Stimulated activated CD8-positive, alpha-beta memory T cell treated with anti-CD3 and anti-CD28 coated beads, Interleukin-7, amount 100 ng/mL, for 48 hours (primary cell): ENCODE results near the gene ISYNA1.

Experiments
- DNase-seq, 2 donors: peaks; one replicate each; pipeline ENCODE4 v3.0.0-alpha.2; 2020; ENCODE audit warnings: low read depth in 1 of 2; ENCODE audit errors: extremely low read depth in 1 of 2

ISYNA1 gene

DNA sequence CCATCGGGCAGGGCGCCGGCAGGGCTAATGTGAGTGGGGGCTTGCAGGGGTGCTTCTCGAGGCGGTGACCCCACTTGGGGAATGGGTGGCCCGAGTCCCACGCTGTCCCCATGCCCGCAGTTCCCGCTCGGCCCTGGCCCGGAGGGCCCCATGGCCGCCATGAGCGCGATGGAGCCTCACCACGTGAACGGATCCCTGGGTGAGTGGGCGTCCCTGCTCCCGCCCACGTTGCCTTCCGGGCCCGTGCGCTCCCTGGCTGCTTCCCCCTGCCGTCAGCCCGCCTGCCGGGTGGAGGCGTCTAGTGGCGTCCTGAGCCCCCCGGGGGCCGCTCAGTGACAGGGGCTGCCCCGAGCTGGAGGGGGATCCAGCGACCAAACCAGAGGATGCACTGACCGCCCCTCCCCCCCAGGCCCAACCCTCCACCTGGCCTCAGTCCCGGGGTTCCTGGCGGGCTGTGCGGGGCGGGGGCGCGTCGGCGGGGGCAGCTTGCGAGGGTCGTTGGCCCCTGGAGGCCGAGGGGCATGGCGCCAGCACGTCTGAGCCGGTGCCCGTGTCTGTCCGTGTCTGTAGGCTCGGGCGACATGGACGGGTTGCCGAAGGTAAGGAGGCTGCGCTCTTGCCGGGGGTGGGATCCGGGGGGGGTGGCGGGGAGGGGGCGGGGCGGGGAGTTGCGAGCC lies 4.8 kb downstream of the ISYNA1 start:
- no peak for DNase-seq

DNA sequence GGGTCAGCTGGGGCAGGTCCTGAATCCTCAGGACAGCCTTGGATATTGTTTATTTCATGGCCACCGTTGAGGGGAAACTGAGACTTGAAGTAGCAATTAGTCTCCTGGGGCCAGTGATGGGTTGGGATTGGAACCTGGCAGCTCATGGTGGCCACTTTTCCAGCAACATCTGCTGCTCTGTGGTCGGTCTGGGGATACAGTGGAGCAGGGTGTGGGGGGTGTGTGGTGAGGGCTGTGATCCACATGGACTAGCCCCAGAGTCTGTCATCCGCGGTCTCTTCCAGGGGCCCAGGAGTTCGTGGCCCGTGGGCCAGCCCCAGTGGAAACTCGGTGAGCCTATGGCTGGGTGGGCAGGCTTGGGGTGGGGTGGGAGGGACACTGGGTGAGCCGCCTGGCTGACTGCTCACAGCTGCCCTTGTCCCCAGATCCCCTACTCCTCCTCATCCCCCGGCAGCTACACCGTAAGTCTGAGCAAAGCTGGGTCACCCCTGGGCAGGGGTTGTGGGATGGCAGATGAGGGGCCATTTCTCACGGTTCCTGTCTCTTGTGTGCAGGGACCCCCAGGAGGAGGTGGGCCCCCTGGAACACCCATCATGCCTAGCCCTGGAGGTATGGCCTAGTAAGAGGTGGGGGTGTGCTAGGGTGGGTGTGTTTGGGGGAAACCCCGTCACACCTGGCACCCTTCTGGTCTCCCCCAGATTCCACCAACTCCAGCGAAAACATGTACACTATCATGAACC lies 5.5 kb downstream of the ISYNA1 start:
- DNase-seq: no peak

DNA sequence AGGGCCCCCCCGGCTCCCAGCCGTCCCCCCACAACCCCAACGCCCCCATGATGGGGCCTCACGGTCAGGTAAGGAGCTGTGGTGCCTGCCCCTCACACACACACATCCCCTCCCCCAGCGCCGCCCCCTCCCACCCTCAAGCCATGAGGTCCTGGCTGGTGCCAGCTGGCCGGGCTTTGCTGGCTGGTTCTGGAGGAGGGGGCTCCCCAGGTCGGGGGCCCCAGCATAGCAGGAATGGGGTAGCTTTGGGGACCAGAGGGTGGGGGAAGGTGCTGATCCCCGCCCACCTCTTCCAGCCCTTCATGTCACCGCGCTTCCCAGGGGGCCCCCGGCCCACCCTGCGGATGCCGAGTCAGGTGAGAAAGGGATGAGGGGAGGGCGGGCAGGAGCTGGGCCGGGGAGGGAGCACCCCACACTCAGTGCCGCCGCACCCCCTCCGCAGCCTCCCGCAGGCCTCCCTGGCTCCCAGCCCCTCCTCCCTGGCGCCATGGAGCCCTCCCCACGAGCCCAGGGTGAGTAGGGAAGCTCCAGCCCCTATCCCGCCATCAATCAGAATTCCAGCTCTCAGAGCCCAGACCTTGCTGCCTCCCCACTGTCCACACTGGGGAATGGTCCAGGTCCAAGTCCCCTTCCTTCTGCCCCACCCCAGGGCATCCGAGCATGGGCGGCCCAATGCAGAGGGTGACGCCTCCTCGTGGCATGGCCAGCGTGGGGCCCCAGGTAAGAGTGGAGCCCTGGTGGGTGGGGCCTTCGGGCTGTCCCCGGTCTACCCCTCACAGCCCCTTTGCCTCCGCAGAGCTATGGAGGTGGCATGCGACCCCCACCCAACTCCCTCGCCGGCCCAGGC lies 6.4 kb downstream of the ISYNA1 start:
- DNase-seq: no peak

DNA sequence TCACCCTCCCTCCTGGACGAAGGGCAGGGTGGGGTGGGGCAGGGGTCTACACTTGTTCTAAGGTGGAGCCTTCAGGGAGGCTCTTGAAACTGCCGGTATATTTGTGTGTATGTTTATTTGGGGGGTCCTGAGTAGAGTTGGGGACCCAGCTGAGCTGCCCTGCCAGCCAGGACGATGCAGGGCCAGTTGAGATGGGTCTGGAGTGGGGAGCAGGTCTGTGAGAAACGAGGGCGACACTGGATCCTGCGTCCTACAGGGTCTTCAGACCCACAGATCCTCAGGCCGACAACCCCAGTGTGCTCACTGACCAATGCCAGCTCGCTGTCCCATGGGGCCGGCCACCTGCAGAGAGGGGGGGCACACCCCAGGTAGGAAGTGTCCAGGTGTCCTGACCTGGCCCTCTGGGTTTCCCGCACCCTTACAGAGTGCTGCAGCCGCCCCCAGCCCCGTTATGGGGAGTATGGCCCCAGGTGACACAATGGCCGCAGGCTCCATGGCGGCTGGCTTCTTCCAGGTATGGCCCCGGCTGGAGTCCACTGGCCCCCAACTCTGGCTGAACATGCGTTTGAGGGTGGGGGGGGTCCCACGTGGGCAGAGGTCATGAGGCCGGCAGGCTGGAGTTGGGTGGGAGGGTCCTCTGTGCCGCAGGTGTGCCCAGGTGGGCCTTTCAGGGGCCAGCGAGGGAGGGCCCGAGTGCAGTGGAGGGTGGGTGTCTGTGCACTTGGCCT lies 7.4 kb downstream of the ISYNA1 start:
- no peak for DNase-seq

DNA sequence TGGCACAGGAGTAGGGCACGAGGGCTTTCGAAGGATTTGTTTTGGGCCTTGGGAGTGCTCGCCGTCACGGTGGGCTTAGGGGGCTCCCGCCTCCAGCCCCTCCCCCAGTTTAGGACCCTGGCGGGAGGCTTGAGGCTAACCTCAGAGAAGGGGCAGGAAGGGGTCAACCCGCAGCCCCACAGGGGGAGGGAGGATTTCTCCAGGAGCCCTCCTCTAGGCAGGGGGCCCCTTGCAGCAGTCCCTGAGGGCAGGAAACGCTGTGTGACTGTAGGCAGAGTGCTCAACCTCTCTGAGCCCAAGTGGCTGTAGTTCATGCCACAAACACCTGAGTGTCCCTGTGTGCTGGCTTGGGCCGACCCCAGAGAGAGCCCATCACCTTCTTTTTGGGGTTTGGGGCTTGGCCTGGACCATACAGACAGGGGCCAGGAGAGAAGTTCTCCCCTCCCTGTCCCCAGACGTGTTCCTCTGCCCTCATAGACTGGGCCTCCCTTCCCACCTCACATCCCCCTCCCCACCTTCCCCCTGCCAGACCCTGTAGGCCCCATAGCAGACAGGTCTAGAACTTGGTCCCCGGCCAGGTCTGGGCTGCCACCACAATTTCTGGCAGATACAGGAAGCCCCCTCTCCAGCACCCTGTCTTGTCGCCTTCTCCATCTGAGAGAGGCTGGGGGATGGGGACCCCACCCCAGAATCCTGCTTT lies 8.1 kb downstream of the ISYNA1 start:
- no peak for DNase-seq

DNA sequence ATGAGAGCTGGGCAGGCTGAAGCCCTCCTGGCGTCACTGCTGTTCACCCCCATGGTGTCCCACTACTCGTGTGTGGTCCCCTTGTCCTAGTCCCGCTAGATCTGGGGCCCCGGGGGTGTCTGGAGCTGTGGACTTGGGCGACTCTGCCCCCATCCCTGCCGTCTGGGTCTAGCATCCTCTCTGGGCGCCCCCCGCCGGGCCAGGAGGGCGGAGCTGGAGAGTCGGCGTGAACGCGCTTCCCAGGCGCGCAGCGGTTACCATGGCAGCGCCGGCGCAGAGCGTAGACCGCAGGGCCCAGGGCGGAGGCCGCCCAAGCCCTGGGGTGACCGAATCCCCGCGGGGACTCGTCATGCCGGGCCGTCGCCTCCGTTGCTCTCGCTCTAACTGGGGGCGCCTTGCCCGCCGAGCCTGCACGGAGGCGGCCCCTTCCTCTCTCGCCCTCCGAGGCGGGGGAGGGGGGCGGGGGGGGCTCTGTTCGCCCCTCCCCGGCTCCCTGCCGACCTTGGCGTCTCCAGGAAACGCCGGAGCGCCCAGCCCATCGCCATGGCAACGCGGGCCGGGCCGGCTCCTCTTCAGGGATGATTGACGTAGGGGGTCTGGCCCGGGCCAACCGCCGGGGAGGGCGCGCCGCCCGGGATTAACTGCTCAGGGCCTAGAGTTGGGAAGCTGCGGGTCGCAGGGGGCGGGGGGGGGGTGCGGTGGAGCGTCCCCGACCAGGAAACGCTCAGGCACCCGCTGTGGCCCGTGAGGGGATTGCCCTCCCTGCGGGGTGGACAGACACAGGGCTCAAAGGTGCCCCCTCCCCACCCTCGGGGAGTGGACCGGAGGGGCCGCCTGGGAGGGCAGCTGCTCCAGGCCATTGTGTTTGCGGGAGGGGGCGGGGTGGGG lies 8.9 kb downstream of the ISYNA1 start:
- DNase-seq: peak; percentile 66 to 73

DNA sequence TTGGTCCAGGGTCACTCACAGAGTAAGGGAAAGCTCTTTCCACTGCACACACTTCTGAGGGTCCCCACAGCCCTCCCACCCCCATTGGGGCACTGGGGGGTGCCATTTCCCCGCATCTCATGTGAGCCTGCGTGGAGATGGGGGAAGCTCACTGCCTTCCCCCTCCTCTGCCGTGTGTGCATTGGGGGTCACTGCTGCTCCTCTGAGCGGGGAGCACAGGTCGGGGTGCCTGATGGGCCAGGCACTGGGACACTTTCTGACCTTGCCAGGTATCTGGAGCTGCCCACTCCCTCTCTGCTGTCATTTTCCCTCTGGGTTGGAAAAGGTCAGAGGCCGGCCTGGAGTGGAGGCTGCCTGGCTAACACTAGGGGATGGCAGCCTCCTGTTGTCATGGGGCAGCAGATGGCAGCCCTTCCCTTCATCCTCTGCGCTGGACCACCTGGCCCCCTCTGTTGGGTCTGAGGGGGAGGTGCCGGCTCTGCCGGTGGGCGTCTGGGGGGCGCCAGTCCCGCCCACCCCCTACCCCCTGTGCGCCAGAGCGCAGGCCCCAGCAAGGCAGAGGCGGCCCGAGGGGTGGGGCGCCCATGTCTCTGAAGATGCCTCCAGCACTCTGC lies 9.7 kb downstream of the ISYNA1 start:
- no peak for DNase-seq

DNA sequence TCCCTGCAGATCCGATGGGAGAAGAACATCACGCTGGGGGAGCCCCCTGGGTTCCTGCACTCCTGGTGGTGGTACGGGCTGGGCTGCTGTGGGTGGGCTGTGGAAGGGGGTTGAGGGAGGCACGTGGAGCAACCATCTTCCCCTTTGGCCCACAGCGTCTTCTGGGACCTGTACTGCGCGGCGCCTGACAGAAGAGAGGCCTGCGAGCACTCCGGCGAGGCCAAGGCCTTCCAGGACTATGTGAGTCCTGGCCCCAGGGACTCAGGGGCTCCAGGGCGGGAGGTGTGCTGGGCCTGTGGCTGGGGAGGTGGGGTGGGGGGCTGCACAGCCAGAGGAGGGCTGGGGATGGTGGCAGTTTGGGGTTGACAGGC lies 10.2 kb downstream of the ISYNA1 start:
- no peak for DNase-seq

DNA sequence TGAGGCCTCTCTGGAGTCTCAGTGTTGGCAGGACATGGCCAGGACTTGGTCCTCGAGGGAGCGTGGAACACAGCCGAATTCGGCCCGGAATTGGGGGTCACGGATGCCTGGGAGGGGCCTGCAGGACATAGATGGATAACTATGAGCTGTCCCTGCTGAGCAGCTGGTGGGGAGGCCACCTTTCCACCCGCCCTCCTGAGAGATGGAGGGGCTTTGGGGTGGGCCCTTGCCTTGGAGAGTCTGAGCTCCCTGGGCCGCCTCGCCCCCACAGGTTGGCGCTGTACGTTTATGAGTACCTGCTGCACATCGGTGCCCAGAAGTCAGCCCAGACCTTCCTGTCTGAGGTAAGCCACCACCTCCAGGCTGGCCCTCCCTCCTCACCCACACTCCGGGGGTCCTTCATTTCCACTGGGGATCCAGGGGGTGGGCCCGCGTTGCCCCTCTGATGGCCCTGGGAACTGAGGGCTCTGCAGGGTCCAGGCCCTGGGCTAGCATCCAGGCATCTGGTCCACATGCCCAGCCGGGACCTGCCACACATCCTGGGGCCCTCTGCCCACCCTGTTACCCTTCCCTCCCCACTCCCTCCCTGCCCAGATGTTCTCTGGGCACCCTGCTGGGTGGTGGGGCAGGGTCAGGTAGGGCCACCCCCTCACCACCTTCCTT lies 10.7 kb downstream of the ISYNA1 start:
- DNase-seq: no peak

DNA sequence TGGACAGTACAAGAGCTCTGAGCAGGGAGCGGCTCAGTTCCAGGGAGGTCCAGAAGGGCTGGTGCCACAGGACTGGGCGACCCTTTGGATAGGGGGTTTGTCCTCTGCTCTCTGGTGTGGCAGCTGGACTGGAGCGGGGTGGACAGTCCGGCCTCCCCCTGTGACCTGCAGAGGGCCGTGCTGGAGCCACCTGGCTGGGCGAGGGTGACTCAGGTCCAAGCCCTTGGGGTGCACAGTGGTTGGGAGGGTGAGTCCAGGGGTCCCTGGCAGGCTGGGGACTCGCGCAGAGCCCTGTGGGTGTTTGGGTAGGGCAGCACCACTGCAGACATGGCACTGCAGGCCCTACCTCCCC lies 11.5 kb downstream of the ISYNA1 start:
- DNase-seq: no peak

DNA sequence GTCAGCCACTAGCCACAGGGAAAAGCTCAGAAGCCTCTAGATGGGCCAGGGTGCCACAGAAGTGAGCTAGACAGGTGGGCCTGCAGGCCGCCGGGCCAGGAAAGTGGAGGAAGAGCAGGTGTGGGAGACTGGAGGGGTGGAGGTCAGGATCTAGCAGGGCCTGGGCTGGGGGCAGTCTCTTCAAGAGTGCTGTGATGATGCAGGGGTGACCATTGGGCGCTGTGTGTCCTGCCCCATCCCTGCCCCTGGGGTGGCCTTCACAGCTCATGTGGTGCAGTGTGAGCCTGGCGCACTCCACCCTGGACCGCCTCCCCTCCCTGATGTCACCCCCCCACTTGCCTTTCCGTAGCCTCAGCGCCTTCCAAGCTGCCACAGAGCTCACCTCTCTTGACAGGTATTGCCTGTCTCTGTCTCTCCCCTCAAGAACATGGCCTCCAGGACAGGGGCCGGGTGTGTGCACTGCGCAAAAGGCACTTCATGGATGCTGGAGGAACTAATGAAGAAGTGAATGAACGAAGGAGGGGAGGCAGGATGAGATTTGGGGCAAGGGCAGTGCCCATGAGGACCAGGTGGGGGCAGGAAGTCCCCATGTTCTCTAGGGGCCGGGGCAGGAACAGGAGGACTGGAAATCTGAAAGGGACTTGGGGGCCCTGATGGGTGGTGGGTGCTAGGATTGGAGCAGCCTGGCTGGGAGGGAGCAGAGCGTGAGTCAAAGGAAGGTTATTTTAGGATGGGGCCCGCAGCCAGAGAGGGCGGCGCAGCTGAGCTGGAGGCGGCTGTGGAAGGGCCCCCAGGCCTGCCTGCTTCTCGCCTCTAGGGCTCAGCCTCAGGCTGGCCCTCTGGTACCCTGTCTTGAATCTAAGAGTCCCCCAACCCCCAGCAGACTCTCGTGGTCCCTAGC lies 12.2 kb downstream of the ISYNA1 start:
- no peak for DNase-seq

DNA sequence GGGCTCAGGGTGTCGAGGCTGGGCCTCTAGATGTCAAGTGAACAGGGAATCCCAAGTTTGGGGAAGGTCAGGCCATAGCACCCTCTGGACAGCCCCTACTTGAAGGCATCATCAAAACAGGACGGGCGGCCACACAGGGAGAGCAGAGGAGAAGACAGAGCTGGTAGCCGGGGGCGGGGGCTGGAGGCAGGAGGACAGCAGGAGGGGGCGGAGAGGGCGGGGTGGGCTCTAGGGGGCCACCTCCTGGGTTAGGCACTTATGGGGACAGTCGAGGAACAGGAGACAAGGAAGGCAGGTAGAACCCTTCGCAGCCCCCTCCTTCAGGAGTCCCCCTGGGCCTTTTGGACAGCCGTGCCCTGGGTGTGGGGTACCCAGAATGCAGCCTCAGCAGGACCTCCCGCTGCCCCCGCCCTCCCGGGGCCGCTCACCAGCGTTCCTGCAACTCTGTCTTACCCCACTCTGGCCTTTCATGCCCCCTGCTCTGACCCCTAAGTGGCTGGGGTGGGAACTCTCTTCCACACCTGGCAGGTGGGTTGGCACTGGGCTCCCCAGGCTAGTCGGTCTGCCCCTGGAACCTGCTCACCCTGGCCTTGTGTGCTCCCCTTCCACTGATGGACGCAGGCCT lies 12.9 kb downstream of the ISYNA1 start:
- no peak for DNase-seq

DNA sequence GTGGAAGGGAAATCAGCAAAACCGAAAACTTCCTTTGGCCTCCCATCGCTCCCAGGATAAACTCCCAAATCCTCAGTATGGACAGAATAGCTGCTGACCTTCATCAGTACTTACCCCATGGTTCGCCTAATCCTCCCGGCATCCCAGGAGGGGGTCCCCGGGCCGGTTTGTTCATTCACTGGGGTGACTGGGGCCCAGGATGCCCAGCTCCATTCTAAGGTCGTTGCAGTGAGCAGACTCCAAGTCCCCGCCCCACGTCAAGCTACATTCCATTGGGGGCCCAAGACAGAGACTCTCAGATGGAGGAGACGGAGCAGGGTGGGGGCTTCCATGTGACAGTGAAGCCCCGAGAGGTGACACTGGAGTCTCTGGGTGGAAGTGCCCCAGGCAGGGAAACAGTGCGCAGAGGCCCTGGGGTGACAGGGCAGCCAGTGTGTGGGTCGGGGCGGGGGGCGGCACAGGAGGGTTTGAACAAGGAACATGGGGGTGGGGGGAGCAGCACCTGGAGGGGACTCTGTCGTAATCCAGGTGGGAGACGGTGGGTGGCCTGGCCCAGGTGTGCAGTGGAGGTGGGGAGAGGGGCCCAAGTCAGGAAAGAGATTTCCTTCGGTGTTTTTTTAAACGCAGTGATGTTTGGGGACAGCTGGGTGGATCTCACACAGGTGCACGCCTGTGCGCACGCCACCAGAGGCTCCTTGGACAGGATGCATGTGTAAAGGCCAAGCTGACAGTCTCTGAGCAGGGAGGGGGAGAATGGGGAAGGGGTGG lies 13.6 kb downstream of the ISYNA1 start:
- no peak for DNase-seq

DNA sequence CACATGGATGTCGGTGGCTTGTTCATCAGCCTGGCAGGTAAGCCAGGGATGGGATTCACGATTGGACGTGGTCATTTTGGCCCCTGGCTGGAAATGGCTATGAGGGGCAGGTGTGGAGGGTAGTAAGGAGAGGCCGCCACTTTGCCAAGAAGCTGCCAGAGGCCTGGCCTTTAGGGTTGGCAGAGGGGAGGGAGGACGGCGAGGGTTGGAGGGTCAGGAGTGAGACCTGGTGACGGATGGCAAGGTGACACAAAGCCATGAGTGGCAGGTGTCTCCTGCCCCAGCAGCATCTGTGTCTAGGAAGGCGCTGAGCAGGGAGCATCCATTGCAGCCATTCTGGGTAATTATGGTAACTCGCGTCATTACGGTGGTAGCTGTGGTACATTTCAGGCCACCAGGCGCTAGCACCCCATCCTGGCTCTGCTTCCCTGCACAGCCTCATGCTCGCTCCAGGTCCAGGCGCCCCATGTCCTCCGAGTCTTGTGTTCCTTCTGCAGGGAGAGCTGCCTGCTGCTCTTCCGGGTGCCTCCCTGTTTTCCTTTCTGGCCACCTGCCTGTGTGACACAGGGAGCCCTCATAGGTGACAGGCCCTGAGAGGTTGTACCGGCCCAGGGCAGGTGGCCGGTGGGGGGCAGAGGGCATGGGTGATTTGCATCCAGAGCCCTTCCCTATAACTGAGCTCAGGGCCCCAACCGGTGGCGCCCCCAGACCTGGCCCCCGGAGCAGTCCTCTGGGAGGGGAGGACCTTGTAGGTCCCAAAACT lies 14.5 kb downstream of the ISYNA1 start:
- DNase-seq: no peak

DNA sequence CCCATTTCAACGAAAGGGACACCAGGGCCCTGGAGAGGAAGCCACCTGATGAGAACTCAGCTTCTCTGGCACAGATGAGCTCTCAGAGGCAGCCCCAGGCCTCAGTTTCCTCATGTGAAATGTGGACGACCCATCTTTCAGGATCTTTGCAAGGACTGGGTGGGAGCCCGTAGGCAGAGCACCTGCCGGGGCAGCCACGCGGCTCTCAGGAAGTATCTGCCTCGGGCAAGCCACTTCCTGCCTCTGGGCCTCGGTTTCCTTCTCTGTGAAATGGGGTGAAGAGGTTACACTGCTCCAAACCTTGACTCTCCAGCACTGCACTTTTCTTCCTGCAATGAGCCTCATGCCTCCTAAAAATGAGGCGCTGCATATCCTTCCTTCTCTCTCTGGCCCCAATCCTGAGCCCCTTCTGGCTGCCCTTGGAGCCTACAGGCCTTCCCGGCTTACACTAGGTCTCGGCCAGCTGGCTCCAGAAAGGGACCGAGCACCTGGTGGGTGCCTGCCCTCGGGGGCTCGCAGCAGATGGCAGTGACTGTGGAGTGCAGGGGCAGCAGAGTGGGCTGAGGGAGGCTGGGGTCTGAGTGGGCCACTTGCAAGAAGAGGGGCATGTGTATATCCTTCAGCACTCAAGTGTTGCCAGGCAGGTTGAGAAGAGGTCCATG lies 15.3 kb downstream of the ISYNA1 start:
- DNase-seq: no peak
